Dermis microvascular lymphatic vessel endothelial cell (primary cell): ENCODE data around the gene CD36. TPM values are rescaled to one million over a fixed set of nuclear protein-coding genes. Genes with fewer than 3 reads are reported as not detected.
"Not testable (repeated sequence)": the region's sequence is repeated elsewhere in the genome, so short reads cannot be mapped to it uniquely, and the experiment has no call there.

ENCODE experiments used
- DNase-seq, 2 donors: peaks; one replicate each; pipeline versions ENCODE4 v3.0.0 to v3.0.0-alpha.2; 2010; ENCODE audit warnings: low read depth in 2 of 2
- total RNA-seq: library from RNA; depleted of rRNA; stranded (reverse); fragments of >200 nt; gene quantifications from 2 replicates; pipeline ENCODE4 v1.2.1, GENCODE V29; 2014

Gene CD36
- total RNA-seq, 1 donor from 2014 or later: 151 TPM

DNA sequence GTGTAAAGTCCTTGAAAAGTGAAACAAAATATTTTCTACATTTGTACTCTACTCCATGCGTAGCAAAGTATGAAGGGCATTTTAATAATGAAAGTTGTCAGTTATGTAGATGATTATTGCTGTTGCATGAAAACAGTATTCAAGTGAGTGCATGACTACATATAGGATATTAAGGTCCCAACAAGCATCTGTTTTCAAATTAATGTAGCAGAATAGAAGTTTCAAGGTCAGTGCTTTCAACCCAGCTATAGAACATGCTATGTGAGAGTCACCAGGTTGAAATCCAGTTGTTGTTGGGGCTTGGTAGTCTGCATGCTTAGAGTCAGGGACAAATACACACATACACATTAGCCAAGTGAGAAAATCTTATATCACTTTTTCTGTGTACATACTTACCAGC, 14.8 kb downstream of the CD36 start:
- DNase-seq: no peak

DNA sequence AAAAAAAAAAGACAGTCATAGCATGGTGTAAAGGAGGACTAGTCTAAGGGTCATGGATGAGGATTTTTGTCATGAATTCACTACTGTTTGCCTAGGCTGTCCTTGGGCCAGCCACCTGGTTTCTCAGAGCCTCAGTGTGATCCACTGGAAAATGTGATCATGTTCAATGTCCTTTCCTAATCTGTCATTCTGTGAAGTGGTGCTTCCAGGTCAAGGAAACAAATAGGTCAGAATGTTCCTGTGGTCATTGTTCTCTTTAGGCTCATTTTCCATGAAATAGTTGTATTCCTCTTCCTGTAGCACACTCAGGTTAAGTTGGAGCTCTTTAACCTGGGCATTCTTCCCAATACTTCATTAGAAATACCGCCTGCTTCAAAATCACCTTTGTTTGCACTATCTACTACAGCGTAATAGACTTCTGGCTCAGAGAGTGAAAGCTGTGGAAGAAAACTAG, 16.5 kb downstream of the CD36 start:
- DNase-seq: peak; percentile 6 to 88

DNA sequence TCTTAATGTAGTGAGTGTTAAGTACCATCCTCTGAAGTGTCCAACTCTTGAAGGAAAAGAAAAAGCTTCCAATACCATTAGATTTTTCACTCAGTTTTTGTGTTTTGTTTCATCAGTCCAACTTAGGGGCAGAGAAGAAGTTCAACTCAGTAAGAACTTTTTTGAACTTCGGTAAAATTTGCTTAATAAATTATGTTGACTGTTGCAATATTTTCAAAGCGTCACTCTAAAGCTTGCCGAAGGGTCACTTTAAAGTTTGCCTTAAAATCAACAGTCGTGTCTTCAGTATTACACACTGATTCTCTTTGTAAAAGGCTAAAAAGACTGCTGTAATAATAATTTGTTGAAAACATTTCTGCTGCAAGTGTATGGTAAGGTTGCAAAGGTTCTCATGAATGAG, 17.6 kb downstream of the CD36 start:
- DNase-seq: no peak

DNA sequence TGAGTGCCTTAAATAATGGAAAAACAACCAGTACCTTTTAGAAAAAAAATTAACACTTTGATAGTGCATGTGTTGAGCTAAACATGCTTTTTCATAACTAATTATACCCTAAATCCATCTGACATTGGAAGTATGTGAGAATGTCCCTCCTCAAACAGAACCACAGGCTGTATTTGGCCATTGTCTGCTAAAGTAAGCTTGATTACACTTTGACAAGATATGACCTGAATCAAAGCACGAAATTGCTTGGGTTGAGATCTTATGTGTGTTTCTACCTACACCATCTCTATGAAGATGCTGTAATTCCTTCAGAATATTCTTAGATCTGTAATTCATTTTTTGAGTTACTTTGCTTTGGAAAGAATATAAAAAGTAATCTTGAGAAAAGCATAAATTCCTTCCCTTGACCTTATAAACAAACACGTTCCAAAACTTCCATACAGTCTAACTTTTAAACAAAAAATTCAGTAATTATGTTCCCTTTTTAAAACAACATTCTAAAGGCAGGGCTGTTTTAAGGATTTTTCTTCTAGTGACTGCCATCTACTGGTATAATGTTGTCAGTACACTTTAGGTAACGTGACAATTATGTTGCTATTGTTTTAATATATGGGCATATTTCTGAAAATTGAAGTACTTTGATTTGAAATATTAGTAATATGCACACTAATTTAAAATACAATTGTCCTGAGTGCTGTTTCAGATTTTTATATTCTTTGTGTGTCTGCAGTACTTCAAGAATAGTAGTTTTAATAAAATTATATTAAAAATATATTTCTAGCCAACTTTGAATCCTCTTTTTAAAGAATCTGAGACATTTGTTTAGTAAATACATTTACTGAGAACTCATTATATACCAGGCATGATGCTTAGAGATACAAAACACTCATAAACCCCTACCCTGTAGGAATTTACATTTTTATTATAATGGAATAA, 20.9 kb downstream of the CD36 start:
- DNase-seq: peak; percentile 34 to 46

DNA sequence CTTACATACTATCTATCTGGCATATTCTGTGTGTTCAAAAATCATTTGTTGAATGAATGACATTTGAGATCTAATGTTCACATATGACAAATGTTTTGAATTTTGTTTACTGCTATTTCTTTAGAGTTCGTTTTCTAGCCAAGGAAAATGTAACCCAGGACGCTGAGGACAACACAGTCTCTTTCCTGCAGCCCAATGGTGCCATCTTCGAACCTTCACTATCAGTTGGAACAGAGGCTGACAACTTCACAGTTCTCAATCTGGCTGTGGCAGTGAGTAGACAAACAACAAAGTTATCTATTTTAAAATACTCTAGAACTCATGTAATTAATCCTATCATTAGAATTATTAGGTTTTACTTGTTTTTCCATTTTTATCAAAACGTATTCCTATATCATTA, 22.5 kb downstream of the CD36 start:
- DNase-seq: no peak

DNA sequence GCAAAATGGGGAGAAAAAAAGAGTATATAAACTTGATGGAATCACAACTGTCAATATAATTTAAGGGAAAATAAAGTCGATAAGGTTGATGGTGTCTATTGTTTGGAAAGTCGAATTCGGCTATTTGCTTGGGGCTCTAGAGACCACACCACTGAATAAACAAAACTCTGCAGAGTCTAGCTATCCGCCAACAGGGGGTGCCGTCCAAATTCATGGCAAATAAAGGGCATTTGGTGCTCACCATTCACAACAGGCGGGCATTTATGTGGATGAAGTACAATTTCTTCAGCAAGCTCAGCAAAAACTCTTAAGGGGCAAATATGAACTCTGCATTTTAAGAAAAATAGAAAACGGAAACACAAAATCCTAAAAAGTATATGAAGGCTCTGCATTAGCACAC, 23.3 kb downstream of the CD36 start:
- DNase-seq: no peak

DNA sequence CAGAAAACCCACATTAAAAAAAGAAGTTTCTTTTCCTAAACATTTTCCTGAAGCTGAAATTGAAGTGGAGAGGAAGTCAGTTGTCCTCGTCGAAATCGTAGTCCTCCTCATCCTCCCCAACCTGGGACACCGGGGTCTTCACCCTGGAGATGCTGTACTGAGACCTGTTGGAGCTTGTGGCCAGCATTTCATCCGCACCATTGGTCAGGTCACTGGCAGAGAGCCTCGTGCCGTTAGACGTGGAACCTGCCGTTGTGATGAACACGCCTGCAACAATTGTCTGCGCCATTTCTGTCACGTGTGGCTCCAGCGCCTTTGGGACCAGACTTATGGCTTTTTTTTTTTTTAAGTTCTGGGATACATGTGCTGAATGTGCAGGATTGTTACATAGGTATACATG, 23.8 kb downstream of the CD36 start:
- no peak for DNase-seq

DNA sequence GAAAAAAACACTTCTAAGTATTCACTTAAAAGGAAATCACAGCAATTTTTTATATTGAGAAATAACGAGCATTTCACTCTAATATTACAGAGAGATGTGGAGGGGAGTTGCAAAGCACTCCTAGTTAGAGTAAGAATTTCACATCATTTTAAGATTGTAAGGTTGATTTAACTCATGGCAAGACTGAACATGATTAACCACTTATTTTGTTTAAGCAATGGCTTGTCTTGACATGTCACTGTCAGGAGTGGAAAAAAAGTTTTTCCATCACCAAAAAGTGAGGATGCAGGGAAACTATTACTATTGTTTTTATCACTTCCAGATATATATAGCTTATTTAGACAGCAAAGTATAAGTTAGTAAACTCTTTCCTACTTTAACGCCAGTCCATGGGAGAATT, 27.1 kb downstream of the CD36 start:
- no peak for DNase-seq

DNA sequence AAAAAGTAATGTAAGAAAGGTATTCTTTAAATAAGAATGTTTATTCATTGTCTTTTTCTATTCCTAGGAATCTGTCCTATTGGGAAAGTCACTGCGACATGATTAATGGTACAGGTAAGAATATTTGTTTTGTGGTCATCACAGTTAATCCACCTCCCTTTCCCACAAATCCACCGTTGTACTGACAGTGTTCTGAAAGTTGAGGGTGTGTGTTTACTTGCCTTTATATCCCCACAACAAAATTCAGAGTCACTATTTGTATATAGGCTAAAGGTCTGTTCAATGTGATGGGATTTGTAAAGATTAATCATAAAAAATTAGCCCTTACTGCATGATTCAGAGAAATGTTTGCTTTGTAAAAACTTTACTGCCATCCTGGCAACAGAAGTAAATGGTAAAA, 27.9 kb downstream of the CD36 start:
- no peak for DNase-seq

DNA sequence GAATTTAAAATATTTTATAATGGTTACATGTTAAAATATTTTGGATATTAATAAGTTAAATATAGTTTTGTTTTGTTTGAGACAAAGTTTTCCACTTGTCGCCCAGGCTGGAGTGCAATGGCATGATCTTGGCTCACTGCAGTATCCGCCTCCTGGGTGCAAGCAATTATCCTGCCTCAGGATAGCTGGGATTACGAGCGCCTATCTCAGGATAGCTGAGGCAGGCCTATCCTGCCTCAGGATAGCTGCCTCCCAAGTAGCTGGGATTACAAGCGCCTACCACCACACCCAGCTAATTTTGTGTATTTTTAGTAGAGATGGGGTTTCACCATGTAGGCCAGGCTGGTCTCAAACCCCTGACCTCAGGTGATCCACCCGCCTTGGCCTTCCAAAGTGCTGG, 30.9 kb downstream of the CD36 start:
- not testable (repeated sequence) for DNase-seq

DNA sequence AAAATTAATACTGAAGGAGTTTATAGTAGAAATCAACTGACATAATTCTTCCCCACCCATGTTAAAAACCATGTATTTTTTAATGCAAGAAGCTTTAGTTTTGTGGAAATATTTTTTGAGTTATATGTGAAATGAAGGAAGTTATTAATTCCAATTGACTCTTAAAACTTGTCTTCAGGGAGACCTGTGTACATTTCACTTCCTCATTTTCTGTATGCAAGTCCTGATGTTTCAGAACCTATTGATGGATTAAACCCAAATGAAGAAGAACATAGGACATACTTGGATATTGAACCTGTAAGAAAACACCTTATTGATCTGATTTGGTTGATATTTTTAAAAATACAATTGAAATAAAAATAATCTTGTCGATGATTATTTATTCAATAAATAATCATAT, 33.3 kb downstream of the CD36 start:
- no peak for DNase-seq

DNA sequence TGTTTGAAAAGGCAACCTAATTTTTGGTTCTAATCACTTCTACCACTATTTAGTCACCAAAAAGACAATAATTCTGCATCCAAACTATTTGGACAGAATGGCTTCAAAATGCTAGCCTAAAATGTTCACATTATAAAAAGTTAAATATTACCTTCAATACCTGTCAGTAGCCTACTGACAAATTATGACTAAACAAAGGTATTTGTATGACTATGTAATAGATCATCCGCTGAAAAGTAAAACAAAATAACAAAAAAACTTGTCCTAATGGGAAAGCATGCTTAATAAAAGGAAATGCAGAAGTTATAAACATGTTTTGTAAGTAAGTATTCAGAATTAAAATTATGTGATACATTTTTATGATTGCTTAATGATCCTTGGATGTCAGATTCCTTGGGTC, 36.6 kb downstream of the CD36 start:
- DNase-seq: no peak

DNA sequence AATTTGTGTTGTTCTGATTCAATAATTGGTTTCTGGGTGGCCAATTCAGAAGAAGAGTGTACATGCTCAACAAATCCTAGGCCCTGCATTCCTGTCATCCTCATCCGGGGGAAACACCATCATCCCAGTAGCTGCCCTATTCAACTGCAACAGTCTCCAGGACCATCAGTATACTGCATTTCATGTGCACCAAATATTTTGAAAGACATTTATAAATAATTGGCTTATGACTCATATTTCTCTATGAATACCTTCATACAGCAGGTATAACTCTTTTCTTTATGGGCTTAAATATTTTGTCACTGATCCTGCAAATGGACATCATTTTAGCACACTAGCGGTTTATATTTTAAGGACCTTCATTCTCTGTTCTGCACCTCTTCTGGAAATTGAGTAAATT, 38.0 kb downstream of the CD36 start:
- no peak for DNase-seq

DNA sequence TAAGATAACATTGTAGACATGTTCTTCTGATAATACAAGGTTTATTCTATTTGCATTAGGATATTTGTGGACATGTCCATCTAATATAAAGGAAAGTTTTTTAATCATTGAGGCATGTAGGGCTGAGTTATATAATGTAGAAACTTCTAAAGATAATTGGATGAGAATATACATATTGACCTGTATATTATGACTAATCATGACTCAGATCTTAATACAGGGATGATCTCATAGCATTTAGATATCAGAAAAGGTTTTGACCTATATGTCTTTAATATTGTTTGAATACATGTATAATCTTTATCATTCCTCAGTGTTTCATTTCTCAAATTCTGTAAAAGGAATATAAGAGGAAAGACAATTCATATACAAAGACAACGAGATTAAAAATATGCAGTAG, 39.2 kb downstream of the CD36 start:
- no peak for DNase-seq

DNA sequence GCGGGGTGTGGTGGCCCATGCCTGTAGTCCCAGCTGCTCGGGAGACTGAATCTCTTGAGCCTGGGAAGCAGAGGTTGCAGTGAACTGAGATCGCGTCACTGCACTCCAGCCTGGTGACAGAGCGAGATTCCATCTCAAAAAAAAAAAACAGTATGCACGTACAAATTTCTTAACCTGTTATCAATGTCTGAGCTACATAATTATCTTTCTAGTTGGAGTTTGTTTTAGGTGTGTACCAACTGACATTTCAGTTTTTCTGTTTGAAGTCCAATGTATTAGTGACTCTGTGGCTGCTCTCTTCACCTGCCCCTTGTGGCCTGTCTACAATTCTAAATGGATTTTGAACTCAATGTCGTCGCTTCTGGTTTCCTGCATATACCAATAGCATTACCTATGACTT, 40.3 kb downstream of the CD36 start:
- no peak for DNase-seq

DNA sequence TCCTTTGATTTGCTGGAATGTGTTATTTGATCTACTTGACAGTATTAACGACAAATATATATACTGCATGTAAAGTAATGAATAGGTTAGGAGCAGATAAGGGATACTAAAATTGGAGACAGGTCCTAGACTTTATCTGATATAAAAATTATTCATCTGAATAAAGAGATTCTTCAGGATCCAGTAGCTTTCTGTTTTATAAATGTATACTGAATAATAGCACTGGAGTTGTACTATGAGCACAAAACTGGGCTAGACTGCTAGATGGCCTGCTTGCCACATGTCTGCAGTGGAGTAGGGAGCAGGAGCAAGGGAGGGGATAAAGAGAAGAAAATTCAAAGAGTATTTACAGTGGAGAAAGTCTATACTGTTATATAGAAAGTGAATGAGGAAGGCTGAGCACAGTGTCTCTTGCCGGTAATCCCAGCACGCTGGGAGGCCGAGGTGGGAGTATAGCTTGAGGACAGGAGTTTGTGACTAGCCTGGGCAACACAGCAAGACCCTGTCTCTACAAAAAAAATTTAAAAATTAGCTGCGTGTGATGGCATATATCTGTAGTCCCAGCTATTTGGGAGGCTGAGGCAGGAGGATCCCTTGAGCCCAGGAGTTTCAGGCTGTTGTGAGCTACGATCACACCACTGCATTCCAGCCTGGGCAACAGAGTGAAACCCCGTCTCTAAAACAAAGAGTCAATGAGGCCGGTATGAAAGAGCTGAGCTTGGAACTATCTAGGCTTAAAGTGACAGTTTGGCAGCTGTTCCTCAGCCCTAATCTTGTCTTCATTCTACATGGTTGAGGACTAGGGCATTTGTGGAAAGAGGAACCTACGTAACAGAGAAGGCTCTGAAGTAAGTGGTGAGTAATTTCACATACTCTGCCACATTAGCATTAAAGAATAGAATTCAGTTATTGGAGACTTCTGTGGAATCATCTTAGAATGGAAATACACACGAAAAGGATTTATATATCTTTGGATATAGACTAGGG, 41.8 kb downstream of the CD36 start:
- no peak for DNase-seq

DNA sequence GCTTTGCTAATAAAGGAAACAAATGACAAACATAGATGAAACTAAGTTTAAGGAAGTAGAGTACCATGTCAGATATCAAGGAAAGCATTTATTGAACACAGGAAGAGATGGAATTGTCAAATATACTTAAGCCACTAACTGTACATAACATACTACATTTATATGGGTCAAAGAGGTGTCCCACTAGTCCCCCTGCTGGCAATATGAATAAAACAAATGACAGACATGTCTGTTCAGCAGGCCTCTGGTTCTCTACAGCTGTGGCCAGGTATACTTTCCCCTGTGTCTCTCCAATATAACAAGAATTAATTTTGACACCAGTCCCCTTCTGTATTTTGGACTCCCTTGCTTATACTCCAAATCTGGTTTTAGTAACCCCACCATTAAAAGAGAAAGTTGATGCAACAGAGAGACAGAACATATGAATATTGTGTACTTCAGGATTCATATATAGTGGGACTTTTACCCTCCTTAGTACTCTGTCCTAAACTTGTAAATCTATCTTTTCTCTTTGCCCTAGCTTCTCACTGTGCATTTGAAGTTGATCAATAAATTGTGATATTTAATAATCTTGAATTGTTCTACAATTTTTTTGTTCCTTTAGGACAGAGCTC, 42.9 kb downstream of the CD36 start:
- DNase-seq: peak; percentile 23 to 55

DNA sequence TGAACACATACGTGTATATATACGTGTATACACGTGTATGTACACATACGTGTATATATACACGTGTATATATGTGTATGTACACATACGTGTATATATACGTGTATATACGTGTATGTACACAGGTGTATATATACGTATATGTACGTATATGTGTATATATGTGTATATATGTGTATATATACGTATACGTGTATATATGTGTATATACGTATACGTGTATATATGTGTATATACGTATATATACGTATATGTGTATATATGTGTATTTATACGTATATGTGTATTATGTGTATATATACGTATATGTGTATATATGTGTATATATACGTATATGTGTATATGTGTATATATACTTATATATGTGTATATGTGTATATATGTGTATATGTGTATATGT, 44.3 kb downstream of the CD36 start:
- DNase-seq: no peak

DNA sequence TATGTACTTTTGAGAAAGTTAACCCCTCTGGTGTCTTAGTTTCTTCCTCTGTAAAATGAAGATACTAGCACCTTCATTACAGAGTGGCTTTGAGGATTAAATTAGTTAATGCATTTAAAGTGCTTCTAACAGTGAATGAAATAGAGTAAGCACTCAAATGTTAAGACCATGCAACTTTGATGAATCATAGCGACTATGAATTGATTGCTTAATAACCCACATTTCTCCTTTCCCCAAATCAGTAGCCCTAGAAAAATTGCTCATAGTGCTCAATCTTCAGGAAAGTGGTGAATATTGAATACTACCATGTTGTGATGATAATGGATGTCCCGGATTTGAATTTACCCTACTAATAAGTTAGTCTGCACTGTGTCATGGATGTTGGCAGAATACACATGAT, 48.1 kb downstream of the CD36 start:
- DNase-seq: no peak

DNA sequence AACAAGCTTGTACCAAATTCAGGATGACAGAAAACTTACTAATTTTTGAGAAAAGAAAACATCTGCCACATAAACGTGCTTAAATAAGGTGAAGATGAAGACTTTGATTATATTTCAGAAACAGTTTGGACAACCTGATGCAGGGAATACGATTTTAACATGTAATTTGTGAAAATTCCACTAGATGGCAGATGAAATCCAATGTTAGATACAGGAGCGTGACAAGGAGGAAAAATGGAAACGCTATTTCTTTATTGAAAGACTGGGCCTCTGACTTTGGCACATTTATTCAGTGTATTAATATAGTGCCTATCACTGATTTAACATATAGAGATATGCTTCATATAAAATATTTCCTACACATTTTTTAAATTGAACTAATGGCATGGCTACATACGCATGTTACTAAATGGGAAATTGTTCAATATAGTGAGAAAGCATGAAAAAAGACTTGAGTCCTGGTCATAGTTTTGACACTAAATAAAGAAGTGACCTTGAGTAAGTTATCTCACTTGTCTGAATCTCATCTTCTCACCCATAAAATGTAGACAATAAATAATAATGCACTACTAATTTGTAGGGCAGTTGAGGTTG, 60.7 kb downstream of the CD36 start:
- DNase-seq: peak; percentile 47 to 53

DNA sequence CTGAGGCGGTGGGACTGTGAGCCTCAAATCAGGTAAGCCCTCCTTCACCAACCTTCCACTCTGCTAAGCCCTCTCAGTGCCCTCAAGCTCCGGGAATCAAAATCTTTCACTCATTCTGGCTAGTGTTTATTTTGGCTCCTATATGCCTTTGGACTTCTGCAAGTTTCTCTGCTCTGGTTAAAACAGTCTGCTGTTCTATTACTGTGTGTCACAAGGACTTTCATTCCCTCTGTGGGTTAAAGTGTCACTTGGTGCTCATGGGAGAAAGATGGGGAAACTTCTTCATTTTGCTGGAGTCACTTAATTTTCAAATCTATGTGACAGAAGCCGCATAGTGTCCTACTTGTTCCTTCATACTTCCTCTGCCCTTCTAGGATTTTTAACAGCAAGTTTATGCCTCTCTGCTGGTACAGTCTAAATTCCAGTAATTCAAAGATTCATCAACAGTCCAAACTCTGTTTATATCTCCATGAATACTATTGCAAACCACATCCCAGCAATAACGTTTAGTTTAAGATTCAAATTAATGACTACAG, 61.3 kb downstream of the CD36 start:
- DNase-seq: no peak
